ENCODE data around the gene OR56A3.

Gene OR56A3

GRCh38 chr11:5992604-5993251, 50.7 kb downstream of the OR56A3 start:
- Mint-ChIP-seq H3K4me1 (ENCODE audit: low read depth in 2 of 2) (no peaks in the 10 kb centered on the region), H3K9me3 (no peaks in the 10 kb centered on the region), H3K36me3 (ENCODE audit: insufficient read depth) (no peaks in the 10 kb centered on the region), H3K27ac (no peak overlapping the region), H3K27me3 (peaks cover 17 to 28% of the 10 kb centered on the region in 2 donors), H3K4me3 (no peak overlapping the region)
- ATAC-seq (replicated peaks) (no peak), DNase-seq (no peak)

- H3K9me3 Mint-ChIP-seq: no peaks in the 10 kb centered on the region
- no peaks in the 10 kb centered on the region for H3K4me1 Mint-ChIP-seq (ENCODE audit: low read depth in 2 of 2)
- DNase-seq: no peak
- no peaks in the 10 kb centered on the region for H3K36me3 Mint-ChIP-seq (ENCODE audit: insufficient read depth)
- no peak overlapping the region for H3K27ac Mint-ChIP-seq
- H3K4me3 Mint-ChIP-seq: no peak overlapping the region
- H3K27me3 Mint-ChIP-seq: peaks cover 14 to 25% of the 10 kb centered on the region in 2 donors
- no peak for ATAC-seq (replicated peaks)
Observed at GRCh38 chr11:5994791-5995190, 52.7 kb downstream of the OR56A3 start.

All from effector memory CD8-positive, alpha-beta T cell (primary cell).